T-helper 17 cell (primary cell): ENCODE data around the gene GALC. TPM values are rescaled to one million over a fixed set of nuclear protein-coding genes. Genes with fewer than 3 reads are reported as not detected.

ENCODE experiments used
- ATAC-seq: fragments of 150-1000 bp; cut with Tn5 transposase; 2 replicates; pipeline ENCODE4 v1.10.0; 2021; ENCODE audit warnings: mild to moderate bottlenecking, moderate library complexity
- DNase-seq, 3 donors: peaks; one replicate each; pipeline versions ENCODE4 v3.0.0 to v3.0.0-alpha.2; 2020 to 2021
- H3K9me3 ChIP-seq: one replicate; pipeline ENCODE4 v1.7.0; 2013; ENCODE audit warnings: low read length, mild to moderate bottlenecking; ENCODE audit not compliant: control insufficient read depth, poor library complexity, severe bottlenecking
- H3K27ac Mint-ChIP-seq: one replicate; pipeline ENCODE4 v1.8.0; 2022; ENCODE audit warnings: mild to moderate bottlenecking, moderate library complexity, mixed read lengths
- H3K27me3 Mint-ChIP-seq: one replicate; pipeline ENCODE4 v1.8.0; 2022; ENCODE audit warnings: mixed read lengths
- H3K36me3 Mint-ChIP-seq: one replicate; pipeline ENCODE4 v1.8.0; 2022; ENCODE audit warnings: low read depth, mixed read lengths
- H3K4me1 Mint-ChIP-seq: one replicate; pipeline ENCODE4 v1.8.0; 2022; ENCODE audit warnings: mild to moderate bottlenecking, mixed read lengths
- H3K4me3 Mint-ChIP-seq: one replicate; pipeline ENCODE4 v1.8.0; 2022; ENCODE audit warnings: mild to moderate bottlenecking, moderate library complexity, mixed read lengths
- total RNA-seq, 4 donors: library from RNA in 2 of 4; stranded (reverse) in 2 of 4; gene quantifications; one replicate each; pipeline ENCODE4 v1.2.3 and lab custom pipeline; 2022 to 2026

The GALC gene
- total RNA-seq, 2 donors from 2014 or later = 33.1 to 36.5 TPM

- peaks cover 4% of the 10 kb centered on the region for H3K9me3 ChIP-seq
- Mint-ChIP-seq H3K4me3 (no peak overlapping the region), H3K27ac (no peak overlapping the region), H3K27me3 (no peaks in the 10 kb centered on the region), H3K36me3 (peaks cover 4% of the 10 kb centered on the region), H3K4me1 (peaks cover 2% of the 10 kb centered on the region)
- DNase-seq (no peak), ATAC-seq (no peak)
Measured at GRCh38 chr14:87916886-87917275, 76.1 kb downstream of the GALC start.

- peaks cover 2% of the 10 kb centered on the region for H3K4me1 Mint-ChIP-seq
- ATAC-seq (no peak), DNase-seq (no peak)
- no peaks in the 10 kb centered on the region for H3K27me3 Mint-ChIP-seq
- H3K27ac Mint-ChIP-seq = no peak overlapping the region
- H3K9me3 ChIP-seq = peaks cover 4% of the 10 kb centered on the region
- no peak overlapping the region for H3K4me3 Mint-ChIP-seq
- H3K36me3 Mint-ChIP-seq = peaks cover 4% of the 10 kb centered on the region
Measured at GRCh38 chr14:87916103-87916885, 76.7 kb downstream of the GALC start.

- ATAC-seq (no peak), DNase-seq (no peak)
- Mint-ChIP-seq H3K4me3 (no peak overlapping the region), H3K27me3 (peaks cover 11% of the 10 kb centered on the region), H3K36me3 (no peaks in the 10 kb centered on the region), H3K27ac (no peak overlapping the region), H3K4me1 (peaks cover 1% of the 10 kb centered on the region)
- no peaks in the 10 kb centered on the region for H3K9me3 ChIP-seq
Measured at GRCh38 chr14:87908550-87908949, 84.4 kb downstream of the GALC start.

- DNase-seq (no peak), ATAC-seq (no peak)
- no peak overlapping the region for H3K27ac Mint-ChIP-seq
- no peaks in the 10 kb centered on the region for H3K36me3 Mint-ChIP-seq
- no peaks in the 10 kb centered on the region for H3K9me3 ChIP-seq
- H3K4me1 Mint-ChIP-seq = peaks cover 4% of the 10 kb centered on the region
- no peak overlapping the region for H3K4me3 Mint-ChIP-seq
- H3K27me3 Mint-ChIP-seq = peaks cover 29% of the 10 kb centered on the region
Measured at GRCh38 chr14:87901652-87902051, 91.3 kb downstream of the GALC start.

- DNase-seq (no peak), ATAC-seq (no peak)
- H3K36me3 Mint-ChIP-seq = no peaks in the 10 kb centered on the region
- no peaks in the 10 kb centered on the region for H3K9me3 ChIP-seq
- peaks cover 32% of the 10 kb centered on the region for H3K27me3 Mint-ChIP-seq
- peaks cover 4% of the 10 kb centered on the region for H3K4me1 Mint-ChIP-seq
- no peak overlapping the region for H3K27ac Mint-ChIP-seq
- no peak overlapping the region for H3K4me3 Mint-ChIP-seq
Measured at GRCh38 chr14:87901236-87901635, 91.7 kb downstream of the GALC start.

- DNase-seq = no peak
- no peak for ATAC-seq
Measured at GRCh38 chr14:87899228-87899627, 93.8 kb downstream of the GALC start.

GRCh38 chr14:87898301-87898700, 94.7 kb downstream of the GALC start:
- Mint-ChIP-seq H3K36me3 (no peaks in the 10 kb centered on the region), H3K27me3 (peaks cover 42% of the 10 kb centered on the region), H3K4me1 (no peaks in the 10 kb centered on the region), H3K4me3 (no peak overlapping the region), H3K27ac (no peak overlapping the region)
- H3K9me3 ChIP-seq = no peaks in the 10 kb centered on the region
- DNase-seq = no peak
- ATAC-seq = no peak

More at GRCh38 chr14:87899228-87899627, 93.8 kb downstream of the GALC start:
- no peaks in the 10 kb centered on the region for H3K36me3 Mint-ChIP-seq
- no peak overlapping the region for H3K4me3 Mint-ChIP-seq
- H3K9me3 ChIP-seq = no peaks in the 10 kb centered on the region
- H3K4me1 Mint-ChIP-seq = peaks cover 4% of the 10 kb centered on the region
- H3K27ac Mint-ChIP-seq = no peak overlapping the region
- peaks cover 39% of the 10 kb centered on the region for H3K27me3 Mint-ChIP-seq

- H3K9me3 ChIP-seq = no peaks in the 10 kb centered on the region
- DNase-seq (no peak), ATAC-seq (no peak)
- Mint-ChIP-seq H3K4me1 (no peaks in the 10 kb centered on the region), H3K36me3 (no peaks in the 10 kb centered on the region), H3K27ac (no peak overlapping the region), H3K4me3 (no peak overlapping the region), H3K27me3 (peaks cover 40% of the 10 kb centered on the region)
Measured at GRCh38 chr14:87896393-87897380, 96.3 kb downstream of the GALC start.

GRCh38 chr14:87894920-87895319, 98.1 kb downstream of the GALC start:
- Mint-ChIP-seq H3K4me3 (no peak overlapping the region), H3K27ac (no peak overlapping the region), H3K36me3 (no peaks in the 10 kb centered on the region), H3K27me3 (peaks cover 40% of the 10 kb centered on the region), H3K4me1 (no peaks in the 10 kb centered on the region)
- ATAC-seq (no peak), DNase-seq (no peak)
- no peaks in the 10 kb centered on the region for H3K9me3 ChIP-seq

GRCh38 chr14:87892763-87893162, 100.2 kb downstream of the GALC start:
- DNase-seq = no peak
- Mint-ChIP-seq H3K4me1 (no peaks in the 10 kb centered on the region), H3K27me3 (peaks cover 38% of the 10 kb centered on the region), H3K36me3 (no peaks in the 10 kb centered on the region), H3K27ac (no peak overlapping the region), H3K4me3 (no peak overlapping the region)
- no peak for ATAC-seq
- no peaks in the 10 kb centered on the region for H3K9me3 ChIP-seq

GRCh38 chr14:87888136-87888999, 104.6 kb downstream of the GALC start:
- Mint-ChIP-seq H3K4me3 (peak overlapping the region; percentile 63), H3K27ac (no peak overlapping the region), H3K4me1 (no peaks in the 10 kb centered on the region), H3K36me3 (no peaks in the 10 kb centered on the region), H3K27me3 (peaks cover 24% of the 10 kb centered on the region)
- ATAC-seq (no peak), DNase-seq (no peak)
- H3K9me3 ChIP-seq = no peaks in the 10 kb centered on the region

GRCh38 chr14:87883750-87884149, 109.2 kb downstream of the GALC start:
- Mint-ChIP-seq H3K4me3 (no peak overlapping the region), H3K36me3 (no peaks in the 10 kb centered on the region), H3K27me3 (peaks cover 40% of the 10 kb centered on the region), H3K27ac (no peak overlapping the region), H3K4me1 (no peaks in the 10 kb centered on the region)
- DNase-seq (no peak), ATAC-seq (no peak)
- no peaks in the 10 kb centered on the region for H3K9me3 ChIP-seq
